NCI-H82 treated with DMSO at 0.1 percent for 48 hours (cell line): ENCODE measurements around the gene CTDSP1.

Experiments
- DNase-seq: peaks from one replicate; lab custom pipeline; 2025; ENCODE audit not compliant: unreplicated experiment; lab: John Stamatoyannopoulos, UW

CTDSP1 gene

GRCh38 chr2:218422403-218423086 lies 22.9 kb downstream of the CTDSP1 start:
- DNase-seq = no peak

DNA sequence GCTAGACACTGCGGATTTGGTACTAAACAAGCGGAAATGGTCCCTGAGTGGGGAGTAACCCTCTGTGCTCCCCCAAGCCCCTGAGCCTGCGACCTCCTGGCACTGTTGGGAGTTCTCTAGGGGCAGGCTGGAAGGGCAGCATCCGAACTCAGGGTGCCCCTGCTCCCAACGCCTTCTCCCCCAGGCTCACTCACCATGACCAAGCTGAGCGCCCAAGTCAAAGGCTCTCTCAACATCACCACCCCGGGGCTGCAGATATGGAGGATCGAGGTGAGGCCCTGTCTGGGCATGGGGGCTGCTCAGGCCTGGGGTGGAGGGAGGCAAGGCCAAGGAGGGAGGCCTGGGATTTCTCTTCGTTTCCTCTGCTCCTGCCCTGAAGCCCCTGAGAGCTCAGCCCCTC lies 23.9 kb downstream of the CTDSP1 start:
- DNase-seq = no peak

GRCh38 chr2:218425531-218425930 lies 25.9 kb downstream of the CTDSP1 start:
- DNase-seq = no peak

DNA sequence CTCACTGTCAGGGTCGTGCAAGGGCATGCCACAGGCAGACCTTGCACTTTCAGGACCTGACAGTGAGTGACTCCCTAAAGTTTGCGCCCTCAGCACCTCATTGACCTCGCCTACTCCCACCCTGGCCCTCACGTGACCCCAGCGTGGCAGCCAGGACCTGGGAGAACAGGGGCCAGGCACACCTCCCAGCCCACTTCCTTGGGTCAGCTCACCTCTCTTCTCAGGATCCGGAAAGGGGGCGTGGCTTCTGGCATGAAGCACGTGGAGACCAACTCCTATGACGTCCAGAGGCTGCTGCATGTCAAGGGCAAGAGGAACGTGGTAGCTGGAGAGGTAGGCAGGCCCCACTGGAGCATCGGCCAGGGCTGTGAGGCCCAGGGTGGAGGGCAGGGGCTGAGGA lies 28.1 kb downstream of the CTDSP1 start:
- no peak for DNase-seq

- no peak for DNase-seq
These were observed 29.3 kb downstream of the CTDSP1 start for GRCh38 chr2:218428846-218429558.

DNA sequence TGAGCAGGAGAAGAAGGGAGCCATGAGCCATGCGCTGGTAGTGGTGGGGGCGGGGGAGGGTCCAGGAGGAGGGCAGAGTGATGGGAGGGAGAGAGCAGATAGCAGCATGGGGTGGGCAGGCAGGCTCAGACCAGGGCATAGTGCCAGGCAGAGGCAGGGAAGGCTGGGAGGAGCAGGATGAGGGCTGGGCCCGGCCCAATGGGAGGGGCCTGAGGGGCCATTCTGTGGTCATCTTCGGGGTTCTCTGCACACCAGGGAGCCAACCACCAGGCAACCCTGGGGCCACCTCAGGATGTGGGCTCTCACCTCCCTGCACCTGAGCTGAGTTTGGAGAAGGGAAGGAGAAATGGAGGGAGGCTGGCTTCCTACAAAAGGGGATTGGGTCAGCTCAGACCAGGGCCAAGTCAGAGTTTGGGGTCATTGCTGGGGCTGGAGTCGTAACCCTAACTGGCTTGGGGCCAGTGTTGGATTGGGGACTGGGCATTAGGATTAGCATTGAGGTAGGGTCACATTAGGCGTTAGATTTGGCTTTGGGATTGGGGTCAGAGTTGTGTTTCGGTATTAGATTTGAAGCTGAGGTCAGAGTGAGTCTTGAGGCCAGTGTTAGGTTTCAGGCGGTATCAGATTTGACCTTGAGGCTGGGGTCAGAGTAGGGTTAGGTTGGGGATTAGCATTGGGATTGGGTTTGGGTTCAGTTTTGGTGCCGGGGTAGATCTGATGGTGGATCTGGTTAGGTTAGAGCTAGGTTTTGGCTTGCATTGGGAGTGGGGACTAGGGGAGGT lies 30.4 kb downstream of the CTDSP1 start:
- no peak for DNase-seq

DNA sequence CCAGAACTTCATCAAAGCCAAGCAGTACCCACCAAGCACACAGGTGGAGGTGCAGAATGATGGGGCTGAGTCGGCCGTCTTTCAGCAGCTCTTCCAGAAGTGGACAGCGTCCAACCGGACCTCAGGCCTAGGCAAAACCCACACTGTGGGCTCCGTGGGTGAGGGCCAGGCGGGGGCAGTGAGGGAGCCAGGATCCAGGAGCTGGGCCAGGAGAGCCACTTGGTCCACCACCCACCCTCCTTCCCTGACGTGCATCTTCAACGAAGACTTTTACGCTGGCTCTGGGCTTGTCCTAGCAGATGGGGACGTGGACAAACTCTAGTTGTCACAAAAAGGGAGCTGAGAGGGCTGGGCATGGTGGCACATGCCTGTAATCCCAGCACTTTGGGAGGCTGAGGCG lies 31.1 kb downstream of the CTDSP1 start:
- no peak for DNase-seq

- DNase-seq = no peak
These were observed 32.2 kb downstream of the CTDSP1 start for GRCh38 chr2:218431878-218432277.

- DNase-seq = no peak
These were observed 33.2 kb downstream of the CTDSP1 start for GRCh38 chr2:218432676-218433365.

- no peak for DNase-seq
These were observed 34.8 kb downstream of the CTDSP1 start for GRCh38 chr2:218434456-218434855.

DNA sequence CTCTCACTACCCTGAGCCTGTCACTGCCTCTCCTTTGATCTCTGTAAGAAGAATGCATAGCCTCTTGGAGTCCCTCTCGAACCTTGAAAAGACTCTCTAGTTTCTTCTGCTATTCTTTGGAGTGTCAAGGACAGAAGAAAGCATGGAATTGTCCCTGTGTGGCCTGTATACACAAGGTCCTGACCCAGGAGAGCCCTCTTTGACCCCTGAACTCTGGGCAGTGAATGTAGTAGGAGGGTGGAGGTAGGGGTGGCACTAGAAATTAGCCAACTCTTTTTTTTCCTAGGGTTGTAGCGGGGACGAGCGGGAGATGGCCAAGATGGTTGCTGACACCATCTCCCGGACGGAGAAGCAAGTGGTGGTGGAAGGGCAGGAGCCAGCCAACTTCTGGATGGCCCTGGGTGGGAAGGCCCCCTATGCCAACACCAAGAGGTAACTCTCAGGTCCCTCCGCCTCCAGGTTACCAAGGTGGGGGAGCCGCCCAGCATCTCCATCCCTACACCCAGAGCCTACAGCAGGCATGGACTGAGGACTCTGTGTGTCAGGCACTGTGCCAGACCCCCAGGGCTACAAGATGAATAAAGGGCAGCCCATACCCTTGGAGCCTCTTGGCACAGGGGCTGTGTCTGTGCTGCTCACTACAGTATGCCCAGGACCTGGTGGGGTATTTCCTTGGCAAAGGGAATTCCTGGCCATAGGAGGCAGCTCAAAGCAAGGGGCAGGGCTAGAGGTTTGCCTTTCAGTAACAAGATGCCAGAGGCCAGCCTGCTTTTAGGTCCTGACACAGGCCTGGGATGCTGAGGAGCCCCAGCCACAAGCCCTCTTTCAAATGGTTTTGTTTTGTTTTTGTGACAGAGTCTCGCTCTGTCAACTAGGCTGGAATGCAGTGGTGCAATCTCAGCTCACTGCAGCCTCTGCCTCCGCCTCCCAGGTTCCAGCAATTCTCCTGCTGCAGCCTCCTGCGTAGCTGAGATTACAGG lies 35.6 kb downstream of the CTDSP1 start:
- no peak for DNase-seq

GRCh38 chr2:218436992-218437391 lies 37.3 kb downstream of the CTDSP1 start:
- DNase-seq = no peak

DNA sequence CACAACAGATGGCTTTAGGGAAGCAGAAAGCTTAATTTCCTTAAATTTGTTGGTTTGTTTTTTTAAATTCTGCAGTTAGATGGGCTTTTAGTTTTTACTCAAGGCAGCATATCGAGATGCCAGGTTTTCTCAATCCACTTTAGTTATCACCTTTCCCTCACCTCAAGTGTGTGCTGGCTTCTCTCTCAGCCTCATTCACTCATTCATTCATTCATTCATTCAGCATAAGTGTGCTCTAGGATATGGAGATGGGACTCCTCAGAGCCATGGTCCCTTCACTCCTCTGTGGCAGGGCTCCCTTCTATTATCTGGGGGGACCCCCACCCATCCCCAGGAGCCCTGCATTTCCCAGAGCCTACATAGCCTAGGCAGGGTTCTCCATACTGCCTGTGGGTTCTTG lies 38.3 kb downstream of the CTDSP1 start:
- no peak for DNase-seq

- no peak for DNase-seq
These were observed 38.9 kb downstream of the CTDSP1 start for GRCh38 chr2:218438596-218438995.

DNA sequence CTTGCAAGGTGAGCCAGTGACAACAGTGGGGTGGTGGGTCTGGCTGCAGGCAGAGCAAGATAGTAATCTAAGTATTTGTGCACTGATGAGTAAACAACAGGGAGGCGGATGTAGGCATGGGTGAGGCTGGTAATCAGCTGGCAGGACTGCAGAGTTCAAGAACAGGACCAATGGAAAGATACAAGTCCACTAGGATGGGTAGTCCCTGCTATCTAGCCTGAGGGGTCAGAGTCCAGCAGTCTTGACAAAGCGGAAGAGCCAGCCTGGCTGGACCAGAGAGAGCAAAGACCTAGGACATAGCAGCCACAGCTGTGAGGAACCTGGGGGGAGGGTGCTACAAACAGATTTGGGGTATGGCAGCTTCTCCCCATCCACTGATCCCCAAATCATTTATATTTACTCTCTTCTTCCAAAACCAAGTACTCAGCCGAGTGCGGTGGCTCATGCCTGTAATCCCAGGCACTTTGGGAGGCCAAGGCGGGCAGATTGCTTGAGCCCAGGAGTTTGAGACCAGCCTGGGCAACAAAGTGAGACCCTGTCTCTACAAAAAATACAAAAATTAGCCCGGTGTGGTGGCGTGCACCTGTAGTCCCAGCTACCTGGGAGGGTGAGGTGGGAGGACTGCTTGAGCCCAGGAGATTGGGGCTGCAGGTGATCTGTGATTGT lies 45.2 kb downstream of the CTDSP1 start:
- no peak for DNase-seq

DNA sequence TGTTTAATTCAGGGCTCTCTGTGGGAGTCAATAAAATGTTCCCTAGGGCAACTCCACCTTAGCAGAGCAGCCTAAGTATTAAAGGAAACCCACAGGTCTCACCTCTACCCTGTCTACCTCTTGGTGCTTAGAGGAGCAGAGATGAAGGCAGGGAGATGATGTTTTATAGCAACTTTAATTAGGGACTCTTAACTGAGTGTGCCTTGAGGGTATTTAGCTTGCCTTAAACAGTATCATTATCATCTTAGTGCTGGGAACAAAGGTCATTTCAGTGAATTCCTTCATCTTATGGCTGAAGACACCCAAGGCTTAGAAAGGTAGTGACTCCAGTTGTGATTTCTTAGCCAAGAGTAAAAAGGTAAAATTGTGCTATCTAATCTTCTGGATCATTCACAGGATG lies 45.9 kb downstream of the CTDSP1 start:
- DNase-seq = no peak

GRCh38 chr2:218446547-218446946 lies 46.9 kb downstream of the CTDSP1 start:
- DNase-seq = no peak

DNA sequence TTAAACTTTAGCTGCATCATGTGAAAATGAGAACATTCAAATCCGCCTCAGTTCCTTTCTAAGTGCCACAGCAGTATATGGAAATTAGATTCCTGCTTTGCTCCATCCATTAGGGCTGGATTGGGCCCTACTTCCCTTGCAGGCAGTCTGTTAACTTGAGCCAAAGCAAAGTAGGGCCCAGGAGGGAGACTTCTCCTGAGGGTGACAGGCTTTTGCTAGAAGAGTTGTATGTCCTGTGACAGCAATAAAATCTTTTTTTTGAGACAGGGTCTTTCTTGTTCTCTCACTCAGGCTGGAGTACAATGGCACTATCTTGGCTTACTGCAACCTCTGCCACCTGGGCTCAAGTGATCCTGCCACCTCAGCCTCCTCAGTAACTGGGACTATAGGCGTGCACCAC lies 47.4 kb downstream of the CTDSP1 start:
- DNase-seq = no peak

DNA sequence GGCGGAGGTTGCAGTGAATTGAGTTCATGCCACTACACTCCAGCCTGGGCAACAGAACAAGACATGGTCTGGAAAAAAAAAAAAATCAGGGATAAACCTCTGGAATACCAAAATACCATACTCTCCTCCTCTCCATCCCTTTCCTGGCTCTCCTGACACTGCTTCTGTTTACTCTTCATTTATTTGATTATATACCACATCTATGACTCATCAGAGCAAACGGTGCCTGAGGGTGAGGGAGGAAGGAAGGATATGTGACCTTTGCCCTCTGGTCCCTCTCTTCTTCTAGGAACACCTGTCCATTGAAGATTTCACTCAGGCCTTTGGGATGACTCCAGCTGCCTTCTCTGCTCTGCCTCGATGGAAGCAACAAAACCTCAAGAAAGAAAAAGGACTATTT lies 49.3 kb downstream of the CTDSP1 start:
- DNase-seq = no peak

GRCh38 chr2:218452079-218452478 lies 52.4 kb downstream of the CTDSP1 start:
- no peak for DNase-seq
